Measurements from ENCODE around the gene NHS. TPM values are rescaled to one million over a fixed set of nuclear protein-coding genes. Genes with fewer than 3 reads are reported as not detected.

NHS gene
- total and polyA plus RNA-seq, 2 of the 13 experiments (the other 11 are each of a cell fraction or from before 2014, with no cell fraction given) = 0.02 TPM; not detected in 1

DNA sequence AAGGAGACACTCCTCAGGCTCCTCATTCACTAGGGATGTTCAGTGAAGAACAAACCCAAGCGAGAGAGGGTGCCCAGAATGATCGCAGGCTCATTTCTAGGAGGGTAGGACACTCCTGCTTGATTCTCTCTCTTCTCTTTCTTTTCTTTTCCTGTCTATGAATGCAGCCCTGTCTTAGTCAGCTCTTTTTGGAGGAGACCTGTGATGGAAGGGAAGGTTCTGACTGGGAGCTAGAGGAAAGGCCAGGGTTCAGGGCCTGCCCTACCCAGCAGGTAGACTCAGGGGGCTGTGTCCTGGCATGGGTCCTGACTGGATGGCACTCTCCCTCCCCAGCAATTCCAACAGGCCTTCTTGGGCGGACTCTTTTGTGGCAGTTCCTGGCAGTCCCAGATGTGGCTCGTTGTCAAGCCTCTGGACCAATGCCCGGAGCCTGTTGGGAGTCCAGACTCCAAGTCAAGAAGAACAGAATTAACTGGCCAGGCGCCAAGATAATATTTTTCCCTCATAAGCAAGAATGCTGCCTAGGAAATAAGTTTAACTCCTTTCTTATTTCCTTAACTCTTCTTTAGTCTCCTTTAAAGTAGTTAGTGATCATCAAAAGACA, 222.9 kb downstream of the NHS start (continued):
- no peak for TF ChIP-seq ZBTB37 (CRISPR knock-in tag; IDR thresholded peaks at IDR 0.05)
- no peak for TF ChIP-seq PHB2 (IDR thresholded peaks at IDR 0.05; ENCODE audit: partially characterized antibody)
- no peak for TF ChIP-seq JUN (CRISPR knock-in tag; IDR thresholded peaks at IDR 0.05)
- no peak for TF ChIP-seq KMT2B (CRISPR knock-in tag; IDR thresholded peaks at IDR 0.05)
- no peak for TF ChIP-seq ZNF383 (CRISPR knock-in tag; IDR thresholded peaks at IDR 0.05; ENCODE audit: borderline replicate concordance)
- TF ChIP-seq, protein P1, sequence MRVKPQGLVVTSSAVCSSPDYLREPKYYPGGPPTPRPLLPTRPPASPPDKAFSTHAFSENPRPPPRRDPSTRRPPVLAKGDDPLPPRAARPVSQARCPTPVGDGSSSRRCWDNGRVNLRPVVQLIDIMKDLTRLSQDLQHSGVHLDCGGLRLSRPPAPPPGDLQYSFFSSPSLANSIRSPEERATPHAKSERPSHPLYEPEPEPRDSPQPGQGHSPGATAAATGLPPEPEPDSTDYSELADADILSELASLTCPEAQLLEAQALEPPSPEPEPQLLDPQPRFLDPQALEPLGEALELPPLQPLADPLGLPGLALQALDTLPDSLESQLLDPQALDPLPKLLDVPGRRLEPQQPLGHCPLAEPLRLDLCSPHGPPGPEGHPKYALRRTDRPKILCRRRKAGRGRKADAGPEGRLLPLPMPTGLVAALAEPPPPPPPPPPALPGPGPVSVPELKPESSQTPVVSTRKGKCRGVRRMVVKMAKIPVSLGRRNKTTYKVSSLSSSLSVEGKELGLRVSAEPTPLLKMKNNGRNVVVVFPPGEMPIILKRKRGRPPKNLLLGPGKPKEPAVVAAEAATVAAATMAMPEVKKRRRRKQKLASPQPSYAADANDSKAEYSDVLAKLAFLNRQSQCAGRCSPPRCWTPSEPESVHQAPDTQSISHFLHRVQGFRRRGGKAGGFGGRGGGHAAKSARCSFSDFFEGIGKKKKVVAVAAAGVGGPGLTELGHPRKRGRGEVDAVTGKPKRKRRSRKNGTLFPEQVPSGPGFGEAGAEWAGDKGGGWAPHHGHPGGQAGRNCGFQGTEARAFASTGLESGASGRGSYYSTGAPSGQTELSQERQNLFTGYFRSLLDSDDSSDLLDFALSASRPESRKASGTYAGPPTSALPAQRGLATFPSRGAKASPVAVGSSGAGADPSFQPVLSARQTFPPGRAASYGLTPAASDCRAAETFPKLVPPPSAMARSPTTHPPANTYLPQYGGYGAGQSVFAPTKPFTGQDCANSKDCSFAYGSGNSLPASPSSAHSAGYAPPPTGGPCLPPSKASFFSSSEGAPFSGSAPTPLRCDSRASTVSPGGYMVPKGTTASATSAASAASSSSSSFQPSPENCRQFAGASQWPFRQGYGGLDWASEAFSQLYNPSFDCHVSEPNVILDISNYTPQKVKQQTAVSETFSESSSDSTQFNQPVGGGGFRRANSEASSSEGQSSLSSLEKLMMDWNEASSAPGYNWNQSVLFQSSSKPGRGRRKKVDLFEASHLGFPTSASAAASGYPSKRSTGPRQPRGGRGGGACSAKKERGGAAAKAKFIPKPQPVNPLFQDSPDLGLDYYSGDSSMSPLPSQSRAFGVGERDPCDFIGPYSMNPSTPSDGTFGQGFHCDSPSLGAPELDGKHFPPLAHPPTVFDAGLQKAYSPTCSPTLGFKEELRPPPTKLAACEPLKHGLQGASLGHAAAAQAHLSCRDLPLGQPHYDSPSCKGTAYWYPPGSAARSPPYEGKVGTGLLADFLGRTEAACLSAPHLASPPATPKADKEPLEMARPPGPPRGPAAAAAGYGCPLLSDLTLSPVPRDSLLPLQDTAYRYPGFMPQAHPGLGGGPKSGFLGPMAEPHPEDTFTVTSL (CRISPR knock-in tag; IDR thresholded peaks at IDR 0.05; ENCODE audit: borderline replicate concordance) = no peak
- no peak for TF ChIP-seq MEIS1 (CRISPR knock-in tag; IDR thresholded peaks at IDR 0.05; ENCODE audit: borderline replicate concordance)
- no peak for TF ChIP-seq ZFP36L1 (CRISPR knock-in tag; IDR thresholded peaks at IDR 0.05)
- TF ChIP-seq SRF (IDR thresholded peaks at IDR 0.05; ENCODE audit: low read depth, low read length) = no peak
